GM23338 (cell line): ENCODE results near the gene VSTM1. TPM values are rescaled to one million over a fixed set of nuclear protein-coding genes. Genes with fewer than 3 reads are reported as not detected.
"Not testable (repeated sequence)": the region's sequence is repeated elsewhere in the genome, so short reads cannot be mapped to it uniquely, and the experiment has no call there.

ENCODE experiments used
- ATAC-seq: fragments of 200-7000 bp; cut with Tn5 transposase; 3 replicates; pipeline ENCODE4 v1.9.1; 2020
- DNase-seq: peaks from one replicate; pipeline ENCODE4 v3.0.0-alpha.2; 2015; ENCODE audit warnings: low spot score
- H2AFZ ChIP-seq: fragments of 200-600 bp; sonication (generic); 2 replicates; pipeline ENCODE4 v1.8.0; 2016; ENCODE audit warnings: antibody characterized with exemption, mild to moderate bottlenecking, moderate library complexity
- H3F3A ChIP-seq: fragments of 200-600 bp; sonication (generic); replicated peaks from 2 replicates; pipeline ENCODE4 v1.8.0; 2017; ENCODE audit warnings: antibody characterized with exemption, mixed run types, low read depth
- H3K27ac ChIP-seq: fragments of 200-600 bp; sonication (generic); 2 replicates; pipeline ENCODE4 v1.6.1; 2016; ENCODE audit warnings: low read depth
- H3K27me3 ChIP-seq: fragments of 200-600 bp; sonication (generic); 2 replicates; pipeline ENCODE4 v1.8.0; 2016; ENCODE audit warnings: mild to moderate bottlenecking, mixed run types, moderate library complexity; ENCODE audit not compliant: insufficient read depth
- H3K36me3 ChIP-seq: fragments of 200-600 bp; sonication (generic); 2 replicates; pipeline ENCODE4 v1.8.0; 2016; ENCODE audit warnings: mild to moderate bottlenecking; ENCODE audit not compliant: insufficient read depth
- H3K4me1 ChIP-seq: fragments of 200-600 bp; sonication (generic); 2 replicates; pipeline ENCODE4 v1.8.0; 2016; ENCODE audit warnings: mild to moderate bottlenecking, moderate library complexity; ENCODE audit not compliant: insufficient read depth
- H3K4me2 ChIP-seq: fragments of 200-600 bp; sonication (generic); 2 replicates; pipeline ENCODE4 v1.7.1; 2017; ENCODE audit warnings: mixed run types
- H3K4me3 ChIP-seq: fragments of 200-600 bp; sonication (generic); 2 replicates; pipeline ENCODE4 v1.6.1; 2016; ENCODE audit warnings: mixed run types
- H3K79me2 ChIP-seq: fragments of 200-600 bp; sonication (generic); replicated peaks from 2 replicates; pipeline ENCODE4 v1.8.0; 2017; ENCODE audit warnings: mild to moderate bottlenecking; ENCODE audit not compliant: insufficient read depth
- H3K9me2 ChIP-seq: fragments of 200-600 bp; sonication (generic); 2 replicates; pipeline ENCODE4 v1.8.0; 2017; ENCODE audit not compliant: insufficient read depth
- H4K20me1 ChIP-seq: fragments of 200-600 bp; sonication (generic); replicated peaks from 2 replicates; pipeline ENCODE4 v1.8.0; 2017; ENCODE audit warnings: mild to moderate bottlenecking; ENCODE audit not compliant: insufficient read depth
- H3K27ac Mint-ChIP-seq: 2 replicates; pipeline ENCODE4 v1.8.0; 2020; ENCODE audit warnings: inconsistent platforms, mild to moderate bottlenecking, moderate library complexity, mixed read lengths
- H3K27me3 Mint-ChIP-seq: 3 replicates; pipeline ENCODE4 v1.8.0; 2022; ENCODE audit warnings: low read depth, mild to moderate bottlenecking, moderate library complexity, mixed read lengths, inconsistent platforms; ENCODE audit not compliant: insufficient read depth, poor library complexity
- H3K36me3 Mint-ChIP-seq: 3 replicates; pipeline ENCODE4 v1.8.0; 2021; ENCODE audit warnings: low read depth, mild to moderate bottlenecking, inconsistent platforms, moderate library complexity, mixed read lengths
- H3K4me1 Mint-ChIP-seq: 3 replicates; pipeline ENCODE4 v1.8.0; 2020; ENCODE audit warnings: mild to moderate bottlenecking, inconsistent platforms, mixed read lengths
- H3K4me3 Mint-ChIP-seq: 3 replicates; pipeline ENCODE4 v1.8.0; 2021; ENCODE audit warnings: moderate library complexity, mild to moderate bottlenecking, inconsistent platforms, mixed read lengths
- H3K9me3 Mint-ChIP-seq: 3 replicates; pipeline ENCODE4 v1.8.0; 2020; ENCODE audit warnings: moderate library complexity, mild to moderate bottlenecking, inconsistent platforms, mixed read lengths
- ETS1 ChIP-seq: IDR thresholded peaks from 2 replicates; pipeline ENCODE4 v1.6.1; 2016; ENCODE audit warnings: antibody characterized with exemption
- EZH2 ChIP-seq: fragments of 200-600 bp; sonication (generic); IDR thresholded peaks from one replicate; pipeline ENCODE4 v1.8.0; 2017; ENCODE audit warnings: antibody characterized with exemption, mild to moderate bottlenecking, low read depth; ENCODE audit not compliant: unreplicated experiment
- EZH2phosphoT487 ChIP-seq: fragments of 200-600 bp; sonication (generic); IDR thresholded peaks from one replicate; pipeline ENCODE4 v1.8.1; 2018; ENCODE audit warnings: antibody characterized with exemption; ENCODE audit not compliant: unreplicated experiment
- NANOG ChIP-seq: IDR thresholded peaks from 2 replicates; pipeline ENCODE4 v1.6.1; 2016; ENCODE audit warnings: antibody characterized with exemption, borderline replicate concordance
- POLR2AphosphoS5 ChIP-seq: IDR thresholded peaks from 2 replicates; pipeline ENCODE4 v1.6.1; 2016; ENCODE audit warnings: antibody characterized with exemption, low read depth
- REST ChIP-seq: IDR thresholded peaks from one replicate; pipeline ENCODE4 v1.6.1; 2018; ENCODE audit warnings: antibody characterized with exemption; ENCODE audit not compliant: unreplicated experiment
- STAT1 ChIP-seq: IDR thresholded peaks from one replicate; pipeline ENCODE4 v1.6.1; 2016; ENCODE audit warnings: antibody characterized with exemption; ENCODE audit not compliant: unreplicated experiment
- ZNF114 ChIP-seq: fragments of 250-450 bp; sonication (Bioruptor Pico); IDR thresholded peaks from 2 replicates; pipeline ENCODE4 v1.5.0; 2020; ENCODE audit warnings: mild to moderate bottlenecking, moderate library complexity
- ZNF331 ChIP-seq: fragments of 250-450 bp; sonication (Bioruptor Pico); IDR thresholded peaks from 2 replicates; pipeline ENCODE4 v1.5.0; 2020; ENCODE audit warnings: low read depth, mild to moderate bottlenecking, moderate library complexity
- ZNF462 ChIP-seq: fragments of 250-450 bp; sonication (Bioruptor Pico); IDR thresholded peaks from 2 replicates; pipeline ENCODE4 v1.5.0; 2020; ENCODE audit warnings: mild to moderate bottlenecking, moderate library complexity
- polyA plus RNA-seq: library from polyadenylated mRNA; unstranded; fragments of >200 nt; fragmentation: Nextera tagmentation; extraction: Ambion mirVana; gene quantifications from 2 replicates; pipeline ENCODE4 v1.2.1, GENCODE V29; 2016
- total RNA-seq: library from RNA; depleted of rRNA; stranded (reverse); fragments of >200 nt; shearing (Covaris generic); gene quantifications from 2 replicates; pipeline ENCODE4 v1.2.3, GENCODE V29; 2014

The VSTM1 gene
- total and polyA plus RNA-seq, 2 experiments from 2014 or later = not detected

GRCh38 chr19:54099903-54100255 lies 36.2 kb upstream of the VSTM1 start:
- H3K36me3 ChIP-seq, DNase-seq, H3K9me3 Mint-ChIP-seq, H3F3A ChIP-seq, H3K36me3 Mint-ChIP-seq, ATAC-seq, H2AFZ ChIP-seq, H4K20me1 ChIP-seq, H3K27ac ChIP-seq, H3K4me2 ChIP-seq, H3K9me2 ChIP-seq, H3K4me3 ChIP-seq, H3K4me1 Mint-ChIP-seq, H3K27ac Mint-ChIP-seq, H3K4me3 Mint-ChIP-seq: not testable (repeated sequence)
- peaks cover 11% of the 10 kb centered on the region; the same call in 1 of the 2 replicates for H3K4me1 ChIP-seq
- peaks cover 19% of the 10 kb centered on the region for H3K79me2 ChIP-seq
- H3K27me3 ChIP-seq = peaks cover 31% of the 10 kb centered on the region
- H3K27me3 Mint-ChIP-seq = peaks cover 36% of the 10 kb centered on the region

GRCh38 chr19:54099190-54099902 lies 35.6 kb upstream of the VSTM1 start:
- H3K79me2 ChIP-seq = peaks cover 14% of the 10 kb centered on the region
- H3K36me3 Mint-ChIP-seq = no peaks in the 10 kb centered on the region; the same call in 2 of the 3 replicates
- H3K4me3 Mint-ChIP-seq = no peak overlapping the region
- ATAC-seq (no peak), DNase-seq (no peak)
- no peak overlapping the region for H3K27ac ChIP-seq
- H4K20me1 ChIP-seq = no peaks in the 10 kb centered on the region; the same call in 1 of the 2 replicates
- no peak overlapping the region for H3K4me3 ChIP-seq
- H3F3A ChIP-seq = peaks cover 5% of the 10 kb centered on the region; the same call in 1 of the 2 replicates
- peaks cover 37% of the 10 kb centered on the region for H3K27me3 ChIP-seq
- no peaks in the 10 kb centered on the region for H3K9me2 ChIP-seq
- H3K9me3 Mint-ChIP-seq = peaks cover 5% of the 10 kb centered on the region
- no peak overlapping the region for H3K4me2 ChIP-seq
- H2AFZ ChIP-seq = no peak overlapping the region
- peaks cover 41% of the 10 kb centered on the region for H3K27me3 Mint-ChIP-seq
- H3K27ac Mint-ChIP-seq = no peak overlapping the region
- H3K4me1 ChIP-seq = peaks cover 11% of the 10 kb centered on the region; the same call in 1 of the 2 replicates
- H3K36me3 ChIP-seq = no peaks in the 10 kb centered on the region
- H3K4me1 Mint-ChIP-seq = peaks cover 7% of the 10 kb centered on the region
- no peak for TF ChIP-seq POLR2AphosphoS5
- TF ChIP-seq REST = no peak
- no peak for TF ChIP-seq STAT1
- no peak for TF ChIP-seq ZNF462 (CRISPR knock-in tag)
- TF ChIP-seq EZH2phosphoT487 = no peak
- TF ChIP-seq NANOG = no peak
- TF ChIP-seq ZNF114 = no peak
- no peak for TF ChIP-seq EZH2
- TF ChIP-seq ETS1 = no peak
- TF ChIP-seq ZNF331 (CRISPR knock-in tag) = no peak
